Liver (tissue), 9 donors: Measurements from ENCODE around the gene TGFBI. TPM values are rescaled to one million over a fixed set of nuclear protein-coding genes. Genes with fewer than 3 reads are reported as not detected.

Experiments
- DNase-seq: peaks from one replicate; pipeline ENCODE4 v3.0.0-alpha.2; 2017; ENCODE audit warnings: low spot score
- H3K27ac ChIP-seq, 2 donors: one replicate each; pipeline ENCODE4 v1.7.0; 2013; ENCODE audit warnings: inconsistent platforms in 2 of 2, low read length in 2 of 2, control low read depth in 1 of 2, low read depth in 1 of 2, mild to moderate bottlenecking in 1 of 2
- H3K27me3 ChIP-seq, 4 donors: one replicate each; pipeline versions ENCODE4 v1.6.1 to v1.7.0; 2013; ENCODE audit warnings: low read length in 3 of 4, inconsistent platforms in 1 of 4, mild to moderate bottlenecking in 1 of 4, moderate library complexity in 1 of 4; ENCODE audit not compliant: control insufficient read depth in 4 of 4, insufficient read depth in 4 of 4
- H3K36me3 ChIP-seq, 4 donors: one replicate each; pipeline versions ENCODE4 v1.6.1 to v1.7.0; 2013; ENCODE audit warnings: low read length in 3 of 4, mild to moderate bottlenecking in 3 of 4, low read depth in 1 of 4, moderate library complexity in 1 of 4; ENCODE audit not compliant: control insufficient read depth in 4 of 4, insufficient read depth in 3 of 4
- H3K4me1 ChIP-seq, 4 donors: one replicate each; pipeline versions ENCODE4 v1.6.1 to v1.7.0; 2013; ENCODE audit warnings: low read length in 3 of 4, mild to moderate bottlenecking in 3 of 4, moderate library complexity in 1 of 4; ENCODE audit not compliant: control insufficient read depth in 4 of 4, insufficient read depth in 4 of 4
- H3K4me3 ChIP-seq, 3 donors: one replicate each; pipeline versions ENCODE4 v1.6.1 to v1.7.0; 2013; ENCODE audit warnings: low read length in 3 of 3, control low read depth in 1 of 3, low read depth in 1 of 3, mild to moderate bottlenecking in 1 of 3
- H3K9ac ChIP-seq, 2 donors: one replicate each; pipeline ENCODE4 v1.7.0; 2013; ENCODE audit warnings: low read length in 2 of 2, mild to moderate bottlenecking in 2 of 2, moderate library complexity in 2 of 2, control low read depth in 1 of 2, low read depth in 1 of 2
- H3K9me3 ChIP-seq, 4 donors: one replicate each; pipeline versions ENCODE4 v1.6.1 to v1.7.0; 2013; ENCODE audit warnings: low read length in 3 of 4; ENCODE audit not compliant: control insufficient read depth in 4 of 4
- ATF3 ChIP-seq: IDR thresholded peaks from 2 replicates; pipeline ENCODE4 v1.6.1; 2016; ENCODE audit warnings: antibody characterized with exemption
- CTCF ChIP-seq: fragments of 150-350 bp; IDR thresholded peaks from 2 replicates; pipeline ENCODE4 v1.5.1; 2017; ENCODE audit warnings: improper control_type of control experiment, low read depth, low read length; ENCODE audit not compliant: missing input control
- FOXA1 ChIP-seq: IDR thresholded peaks from 2 replicates; pipeline ENCODE4 v1.6.1; 2016; ENCODE audit warnings: antibody characterized with exemption
- HNF4A ChIP-seq, 2 donors: conservative IDR thresholded peaks; 2 replicates each; pipeline ENCODE4 v1.6.1; 2016; ENCODE audit warnings: antibody characterized with exemption in 2 of 2, mild to moderate bottlenecking in 2 of 2
- HNF4G ChIP-seq: IDR thresholded peaks from 2 replicates; pipeline ENCODE4 v1.6.1; 2016; ENCODE audit warnings: antibody characterized with exemption
- JUND ChIP-seq, 2 donors: IDR thresholded peaks; 2 replicates each; pipeline ENCODE4 v1.6.1; 2016; ENCODE audit warnings: antibody characterized with exemption in 2 of 2
- MAX ChIP-seq: IDR thresholded peaks from 2 replicates; pipeline ENCODE4 v1.6.1; 2016; ENCODE audit warnings: antibody characterized with exemption
- NR2F2 ChIP-seq: IDR thresholded peaks from 2 replicates; pipeline ENCODE4 v1.6.1; 2016; ENCODE audit warnings: antibody characterized with exemption
- RAD21 ChIP-seq, 2 donors: IDR thresholded peaks; 2 replicates each; pipeline ENCODE4 v1.6.1; 2016; ENCODE audit warnings: antibody characterized with exemption in 2 of 2, mild to moderate bottlenecking in 2 of 2
- REST ChIP-seq: IDR thresholded peaks from 2 replicates; pipeline ENCODE4 v1.6.1; 2016; ENCODE audit warnings: antibody characterized with exemption, mild to moderate bottlenecking
- RXRA ChIP-seq, 2 donors: IDR thresholded peaks; 2 replicates each; pipeline ENCODE4 v1.6.1; 2017 to 2018; ENCODE audit warnings: antibody characterized with exemption in 2 of 2, mild to moderate bottlenecking in 1 of 2
- SP1 ChIP-seq: IDR thresholded peaks from 2 replicates; pipeline ENCODE4 v1.6.1; 2018; ENCODE audit warnings: antibody characterized with exemption, mild to moderate bottlenecking
- TAF1 ChIP-seq: conservative IDR thresholded peaks from 2 replicates; pipeline ENCODE4 v1.6.1; 2016; ENCODE audit warnings: antibody characterized with exemption, mild to moderate bottlenecking
- YY1 ChIP-seq: IDR thresholded peaks from 2 replicates; pipeline ENCODE4 v1.6.1; 2016; ENCODE audit warnings: antibody characterized with exemption, mild to moderate bottlenecking
- ZBTB33 ChIP-seq: IDR thresholded peaks from 2 replicates; pipeline ENCODE4 v1.6.1; 2016; ENCODE audit warnings: antibody characterized with exemption
- WGBS: extraction: QIAGEN DNeasy Blood & Tissue Kit; methylation state at CpG from one replicate; pipeline ENCODE4 v1.1.7; 2013; 5-methylcytosine and 5-hydroxymethylcytosine counted together
- polyA plus RNA-seq, 2 donors: library from polyadenylated mRNA; stranded (reverse) in 1 of 2; unstranded in 1 of 2; fragments of 200-250 nt in 1 of 2; fragments of >200 nt in 1 of 2; fragmentation: Nextera tagmentation in 1 of 2; extraction: Ambion mirVana in 1 of 2; gene quantifications; one replicate each; pipeline versions ENCODE4 v1.2.1 to v1.2.3, GENCODE V29; 2013 to 2015
- total RNA-seq, 2 donors: library from RNA; depleted of rRNA; stranded (reverse); fragments of >200 nt; gene quantifications; one replicate each; pipeline ENCODE4 v1.2.3, GENCODE V29; 2014
- donor health status: healthy.
- donor health status: healthy.
- donor health status: healthy.
- donor health status: healthy.
- donor health status: healthy.

The TGFBI gene
- total and polyA plus RNA-seq, 4 donors = 33.7 to 144 (median 44.1) TPM

- Histone ChIP-seq H3K9ac (no peak overlapping the region), H3K27ac (no peak overlapping the region), H3K4me1 (peaks cover 0 to 28% (median 6%) of the 10 kb centered on the region in 4 donors), H3K4me3 (no peak overlapping the region), H3K27me3 (no peaks in the 10 kb centered on the region), H3K9me3 (no peaks in the 10 kb centered on the region), H3K36me3 (peaks cover 0 to 2% (median 0%) of the 10 kb centered on the region in 4 donors)
- no peak for TF ChIP-seq RAD21 (IDR thresholded peaks at IDR 0.05)
- no peak for DNase-seq
- 75% methylated on average over 3 of the region's 3 CpGs for WGBS
Observed at GRCh38 chr5:136028090-136028489, 698 bp upstream of the TGFBI start.

- no peak overlapping the region for H3K4me3 ChIP-seq
- H3K27ac ChIP-seq = no peak overlapping the region
- no peak overlapping the region for H3K9ac ChIP-seq
- peaks cover 0 to 11% (median 9%) of the 10 kb centered on the region in 4 donors for H3K36me3 ChIP-seq
- no peak for DNase-seq
- no peaks in the 10 kb centered on the region for H3K9me3 ChIP-seq
- TF ChIP-seq JUND (IDR thresholded peaks at IDR 0.05) (no peak), REST (no peak), RAD21 (IDR thresholded peaks at IDR 0.05) (no peak), SP1 (no peak), HNF4G (no peak), MAX (no peak)
- H3K4me1 ChIP-seq = peaks cover 0 to 28% (median 6%) of the 10 kb centered on the region in 4 donors
- WGBS = 86% methylated on average over 2 of the region's 2 CpGs
- H3K27me3 ChIP-seq = no peaks in the 10 kb centered on the region
Observed at GRCh38 chr5:136030252-136030651, 1.5 kb downstream of the TGFBI start.

GRCh38 chr5:136030956-136031611, 2.3 kb downstream of the TGFBI start:
- no peaks in the 10 kb centered on the region for H3K9me3 ChIP-seq
- H3K4me3 ChIP-seq = no peak overlapping the region
- H3K36me3 ChIP-seq = peaks cover 0 to 14% (median 9%) of the 10 kb centered on the region in 4 donors
- H3K27me3 ChIP-seq = no peaks in the 10 kb centered on the region
- peaks cover 0 to 28% (median 6%) of the 10 kb centered on the region in 4 donors for H3K4me1 ChIP-seq
- WGBS = 78% methylated on average over 8 of the region's 8 CpGs
- DNase-seq = no peak
- H3K9ac ChIP-seq = no peak overlapping the region
- H3K27ac ChIP-seq = no peak overlapping the region
- TF ChIP-seq CTCF (no peak), RAD21 (IDR thresholded peaks at IDR 0.05) (no peak), HNF4A (conservative IDR thresholded peaks at IDR 0.05) (no peak), HNF4G (no peak), YY1 (no peak), FOXA1 (no peak), TAF1 (no peak), MAX (no peak), ZBTB33 (no peak), NR2F2 (no peak), ATF3 (no peak), REST (no peak), JUND (IDR thresholded peaks at IDR 0.05) (no peak), RXRA (IDR thresholded peaks at IDR 0.05) (no peak), SP1 (no peak)
